Myocyte (in vitro differentiated cells): ENCODE data around the gene TMEM253. TPM values are rescaled to one million over a fixed set of nuclear protein-coding genes. Genes with fewer than 3 reads are reported as not detected.

Source experiments
- DNase-seq: peaks from one replicate; pipeline ENCODE4 v3.0.0-alpha.2; 2012; ENCODE audit warnings: low read depth
- total RNA-seq: library from RNA; depleted of rRNA; stranded (reverse); fragments of >200 nt; gene quantifications from 2 replicates; pipeline ENCODE4 v1.2.3, GENCODE V29; 2014

The TMEM253 gene
- total RNA-seq, 1 donor from 2014 or later: 1.6 TPM

DNA sequence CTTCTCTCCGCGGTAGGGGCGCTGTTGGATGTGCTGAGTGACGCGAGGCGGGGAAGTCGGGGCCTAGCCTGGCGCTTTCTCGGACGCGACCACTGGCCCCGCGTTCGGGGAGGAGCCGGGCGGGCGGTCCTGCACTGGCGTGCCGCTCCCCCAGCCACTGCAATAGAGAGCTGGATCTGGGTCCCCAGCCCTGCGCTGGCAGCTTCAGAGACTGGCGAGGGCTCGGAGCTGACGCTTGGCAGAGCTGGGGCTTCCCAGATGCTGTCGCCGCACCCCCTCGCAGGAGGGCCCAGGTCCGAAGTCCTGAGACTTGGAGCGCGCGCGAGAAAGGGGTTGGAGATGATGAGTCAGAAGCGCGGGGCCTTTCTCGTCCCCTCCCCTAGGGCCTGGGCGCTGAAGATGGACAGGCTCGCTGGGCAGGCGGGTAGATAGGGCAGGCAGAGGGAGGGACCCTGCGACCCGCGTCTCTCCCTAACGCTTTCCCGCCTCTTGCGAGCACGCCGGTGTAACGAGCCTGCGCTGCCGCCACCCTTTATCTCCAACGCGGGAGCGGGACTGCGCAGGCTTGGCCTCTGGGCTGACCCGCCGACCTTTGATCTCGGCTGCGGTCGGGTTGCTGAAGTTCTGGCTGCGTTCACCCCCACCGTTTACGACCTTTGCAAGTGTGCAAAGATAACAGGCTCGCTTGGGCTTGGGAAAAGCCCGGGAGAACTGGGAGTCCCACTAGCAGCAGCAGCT lies 3.0 kb downstream of the TMEM253 start:
- DNase-seq: peak; percentile 98

DNA sequence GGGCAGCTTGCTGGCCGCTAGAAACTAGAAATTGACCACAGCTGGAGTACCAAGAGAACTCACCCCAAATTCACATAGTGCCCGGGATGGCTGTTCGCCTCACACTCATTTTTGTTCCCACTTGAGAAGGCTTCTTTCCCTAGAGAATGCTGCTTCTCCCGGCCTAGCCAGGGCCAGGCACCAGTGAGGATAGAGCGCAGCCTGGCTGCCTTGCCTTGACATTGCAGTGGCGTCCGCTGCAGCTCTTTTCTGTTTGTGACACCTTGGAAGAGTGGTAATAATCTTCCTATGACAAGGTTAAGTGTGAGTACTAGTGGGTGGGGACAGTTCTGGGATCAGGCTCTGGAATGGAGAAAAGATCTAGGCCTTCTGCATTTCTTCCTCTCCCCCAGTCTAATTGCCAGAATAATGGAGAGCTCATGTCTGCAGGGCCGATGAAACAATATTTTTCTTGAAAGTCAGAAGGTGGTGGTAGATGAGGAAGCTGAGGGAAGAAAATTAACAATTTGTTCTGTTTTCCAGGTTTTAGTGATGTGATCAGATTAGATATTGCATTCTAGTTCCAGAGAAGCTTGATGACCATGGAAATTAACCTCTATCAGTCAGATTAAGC lies 3.7 kb downstream of the TMEM253 start:
- peak; percentile 83 for DNase-seq

DNA sequence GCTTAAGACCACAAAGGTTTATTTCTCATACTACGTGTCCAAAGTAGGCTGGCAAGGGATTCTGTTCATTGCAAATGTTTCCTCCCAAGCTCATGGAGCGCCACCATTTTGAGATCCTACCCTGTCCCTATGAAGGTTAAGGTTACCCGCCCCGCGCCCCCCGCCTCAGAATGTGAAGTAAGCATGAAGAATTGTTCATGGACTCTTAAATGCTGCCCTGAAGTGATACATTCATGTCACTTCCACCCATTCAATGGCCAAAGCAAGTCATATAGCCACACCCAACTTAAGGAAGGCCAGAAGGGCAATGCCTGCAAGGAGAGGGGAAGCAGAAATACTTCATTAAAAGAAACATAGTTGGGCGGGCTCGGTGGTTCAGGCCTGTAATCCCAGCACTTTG lies 4.2 kb downstream of the TMEM253 start:
- no peak for DNase-seq

DNA sequence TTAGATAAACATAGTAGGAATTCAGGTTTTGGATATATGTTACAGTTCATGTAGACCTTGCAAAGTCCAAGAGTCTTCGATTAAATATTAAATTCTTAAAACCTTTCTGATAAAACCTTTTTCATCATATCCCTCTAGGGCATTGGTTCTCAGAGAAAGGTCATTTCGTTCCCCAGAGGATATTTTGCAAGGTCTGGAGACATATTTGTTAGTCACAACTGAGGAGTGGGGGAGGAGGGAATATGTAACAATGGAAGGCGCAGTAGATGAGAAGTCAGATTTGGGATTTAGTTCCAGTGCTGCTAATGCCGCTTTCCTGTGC lies 5.3 kb downstream of the TMEM253 start:
- no peak for DNase-seq

DNA sequence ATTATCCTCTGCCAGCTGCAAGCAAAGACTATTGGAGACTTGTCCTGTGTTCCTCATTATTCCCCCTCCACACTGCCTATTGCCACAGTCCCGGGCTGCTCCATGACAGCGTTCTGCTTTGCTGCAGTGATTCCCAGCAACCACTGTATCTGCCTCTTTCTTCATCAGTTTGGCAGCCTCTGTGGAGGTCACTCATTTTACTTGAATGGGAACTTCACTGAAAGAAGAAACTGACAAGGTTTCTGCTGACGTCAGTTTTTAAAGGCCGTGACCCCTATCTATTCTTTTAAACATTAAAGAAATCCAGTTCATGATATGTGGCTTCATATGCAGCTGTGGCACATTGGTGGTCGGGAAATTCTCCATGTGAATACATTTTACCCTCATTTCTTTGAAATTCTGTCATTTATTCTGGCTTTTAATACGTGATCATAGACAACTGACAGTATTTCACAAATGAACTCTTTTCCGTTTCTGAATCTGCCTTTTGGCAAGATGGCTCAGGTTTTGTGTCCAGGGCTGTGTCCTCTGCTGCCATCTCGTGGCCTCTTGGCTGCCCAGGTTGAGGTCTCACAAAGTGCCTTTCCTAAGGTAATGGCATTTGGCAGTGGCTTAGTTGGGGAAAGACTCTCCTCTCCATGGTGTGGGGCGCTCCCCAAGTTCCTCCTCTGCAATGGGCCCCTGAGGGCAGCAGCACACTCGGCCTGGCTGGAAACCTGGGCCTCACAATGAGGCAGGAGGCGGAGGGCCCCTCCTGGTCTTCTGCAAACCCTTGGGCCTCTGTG lies 5.8 kb downstream of the TMEM253 start:
- DNase-seq: peak; percentile 79

DNA sequence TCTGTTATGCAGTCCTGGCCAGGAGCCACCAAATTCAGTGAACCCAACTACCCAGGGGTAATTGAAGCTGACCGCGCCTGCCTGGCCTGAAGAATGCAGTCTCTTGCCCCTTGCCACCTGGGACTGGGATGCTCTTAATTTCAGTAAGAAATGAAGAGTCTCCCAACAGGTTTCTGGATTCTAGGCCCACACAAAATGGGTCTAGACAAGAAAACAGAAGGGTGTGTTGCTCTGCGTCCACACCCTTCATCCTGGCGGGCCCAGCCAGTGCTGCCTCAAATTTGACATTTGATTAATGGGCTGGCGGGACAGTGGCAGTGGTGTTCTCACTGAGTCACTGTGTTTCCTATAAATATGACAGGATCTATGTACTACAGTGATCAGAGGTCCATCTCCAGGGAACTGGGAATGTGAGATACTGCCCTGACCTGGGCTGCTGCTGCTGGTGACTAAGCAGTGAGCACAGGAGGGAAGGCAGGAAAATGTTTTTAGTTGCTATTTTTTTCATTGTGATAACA lies 6.5 kb downstream of the TMEM253 start:
- no peak for DNase-seq

DNA sequence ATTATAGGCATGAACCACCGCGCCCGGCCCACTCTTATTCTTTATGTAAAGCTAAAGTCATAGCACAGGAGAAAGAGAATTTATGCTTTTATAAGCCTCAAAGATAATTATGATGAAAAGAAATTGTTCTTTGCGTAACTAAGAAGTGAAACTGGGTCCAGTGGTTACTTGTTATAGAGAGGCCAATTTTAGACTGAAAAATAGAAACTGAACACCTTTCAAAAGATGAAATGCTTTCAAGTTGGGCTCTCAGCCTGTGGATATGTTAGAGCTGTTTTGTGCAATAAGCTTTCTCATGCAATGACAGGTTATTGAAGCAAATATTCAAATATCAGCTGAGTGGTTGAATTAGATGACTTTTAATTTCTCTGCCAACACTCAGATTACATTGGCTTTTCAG lies 7.9 kb downstream of the TMEM253 start:
- DNase-seq: no peak

DNA sequence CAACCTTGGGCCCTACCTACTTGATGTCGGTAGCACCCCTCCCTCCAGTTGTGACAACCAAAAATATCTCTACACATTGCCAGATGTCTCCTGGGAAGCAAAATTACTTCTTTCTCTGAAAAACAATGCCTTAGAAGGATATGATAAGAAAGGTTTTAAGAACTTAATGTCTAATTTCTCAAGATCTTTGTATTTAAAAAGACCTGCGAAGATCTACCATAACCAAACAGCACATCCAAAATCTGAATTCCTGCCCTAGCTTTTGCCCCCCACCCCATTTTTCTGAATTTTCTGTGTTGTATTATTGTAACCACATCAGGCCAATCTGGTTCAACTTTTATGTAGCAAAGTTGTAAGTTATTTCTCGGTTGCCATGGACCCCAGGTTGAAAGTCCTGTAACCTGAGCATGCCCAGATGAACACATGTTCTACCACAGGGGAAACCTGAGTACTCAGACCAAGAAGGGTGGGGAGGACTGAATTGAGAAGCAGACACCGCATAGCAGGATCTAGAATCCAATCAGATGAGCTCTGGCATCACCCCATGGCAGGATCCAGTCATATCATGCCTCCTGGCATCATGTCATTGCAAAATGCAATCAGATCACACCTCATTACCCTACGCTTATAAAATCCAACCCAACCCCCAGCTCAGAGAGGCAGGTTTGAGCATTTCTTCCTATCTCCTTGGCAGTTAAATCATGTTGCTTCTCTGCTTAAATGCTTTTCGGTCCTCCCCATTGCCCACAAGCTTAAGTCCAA lies 8.7 kb downstream of the TMEM253 start:
- DNase-seq: peak; percentile 56

DNA sequence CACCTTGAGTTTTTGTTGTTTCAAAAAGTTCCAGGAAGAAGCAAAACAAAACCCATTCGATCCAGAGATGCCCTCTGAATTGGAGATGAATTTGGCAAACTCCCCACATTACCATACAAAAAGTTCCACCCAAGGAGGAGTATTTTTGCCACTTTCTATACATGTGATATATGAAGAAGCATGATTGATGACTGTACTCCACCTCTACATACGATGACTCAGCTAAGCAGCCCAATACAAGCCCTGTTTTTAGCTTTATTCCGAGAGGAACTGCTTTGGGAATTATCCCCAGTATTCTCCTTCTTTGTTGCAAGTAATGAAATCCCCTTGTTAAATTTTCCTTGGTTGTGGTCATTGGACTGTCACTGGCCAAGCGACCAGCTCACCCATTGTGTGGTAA lies 11.4 kb downstream of the TMEM253 start:
- DNase-seq: no peak

DNA sequence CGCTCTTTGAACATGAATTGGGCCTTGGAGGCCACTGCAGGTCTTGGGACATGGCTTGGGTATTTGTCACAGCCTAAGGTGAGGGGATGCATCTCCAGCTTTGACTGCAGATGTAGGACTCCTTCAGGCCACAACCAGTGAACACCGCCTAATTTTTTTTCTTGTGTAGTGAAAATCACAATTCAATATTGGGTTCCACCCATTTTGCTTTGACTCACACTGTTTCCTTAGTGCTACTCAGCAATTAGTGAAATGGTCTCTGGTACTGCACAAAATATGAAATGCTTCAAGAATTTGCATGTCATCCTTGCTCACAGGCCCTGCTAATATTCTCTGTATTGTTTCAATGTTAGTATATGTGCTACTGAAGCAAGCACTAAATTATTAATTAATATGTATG lies 12.5 kb downstream of the TMEM253 start:
- no peak for DNase-seq

DNA sequence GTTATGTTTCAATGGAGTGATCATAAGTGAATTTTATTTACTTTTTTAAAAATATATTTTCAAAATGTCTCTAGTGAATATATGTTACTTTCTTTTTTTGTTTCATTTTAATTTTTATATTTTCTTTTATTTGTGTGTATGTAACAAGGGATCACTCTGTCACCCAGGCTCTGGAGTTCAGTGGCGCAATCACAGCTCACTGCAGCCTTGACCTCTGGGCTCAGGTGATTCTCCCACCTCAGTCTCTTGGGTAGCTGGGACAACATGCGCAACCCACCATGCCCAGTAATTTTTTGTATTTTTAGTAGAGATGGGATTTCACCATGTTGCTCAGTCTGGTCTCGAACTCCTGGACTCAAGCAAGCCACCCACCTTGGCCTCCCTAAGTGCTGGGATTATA lies 18.1 kb downstream of the TMEM253 start:
- DNase-seq: no peak

DNA sequence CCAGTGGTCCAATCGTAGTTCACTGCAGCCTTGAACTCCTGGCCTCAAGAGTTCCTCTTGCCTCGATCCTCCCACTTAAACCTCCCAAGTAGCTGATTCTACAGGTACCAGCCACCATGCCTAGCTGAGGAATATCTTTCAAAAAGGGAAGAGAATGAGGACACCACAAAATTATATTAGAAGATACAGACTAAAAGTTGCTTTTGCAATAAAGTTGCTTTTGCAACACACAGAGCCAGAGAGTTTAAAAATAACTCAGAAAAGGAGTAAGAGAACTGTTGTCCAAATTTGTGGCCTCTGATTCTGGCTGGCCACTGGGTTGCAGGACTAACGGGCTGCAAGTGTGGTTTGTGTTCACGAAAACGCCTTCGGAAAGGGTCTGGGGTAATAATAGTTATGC lies 19.8 kb downstream of the TMEM253 start:
- no peak for DNase-seq

DNA sequence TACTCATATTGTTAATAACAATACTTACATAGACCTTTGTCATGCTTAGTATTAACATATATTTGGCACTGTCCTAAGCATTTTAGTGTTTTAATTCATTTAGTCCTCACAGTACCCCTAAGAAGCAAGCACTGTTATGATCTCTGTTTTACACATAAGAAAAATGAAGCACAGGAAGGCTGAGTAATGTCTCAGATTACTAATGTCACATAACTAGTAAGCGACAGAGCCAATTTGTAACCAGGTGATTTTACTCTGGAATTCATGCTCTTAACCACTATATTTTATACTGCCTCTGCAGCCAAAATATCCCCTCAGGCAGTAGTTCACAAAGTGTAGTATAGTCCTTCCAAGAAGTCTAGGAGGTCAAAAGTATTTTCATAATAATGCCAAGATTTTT lies 20.3 kb downstream of the TMEM253 start:
- DNase-seq: no peak

DNA sequence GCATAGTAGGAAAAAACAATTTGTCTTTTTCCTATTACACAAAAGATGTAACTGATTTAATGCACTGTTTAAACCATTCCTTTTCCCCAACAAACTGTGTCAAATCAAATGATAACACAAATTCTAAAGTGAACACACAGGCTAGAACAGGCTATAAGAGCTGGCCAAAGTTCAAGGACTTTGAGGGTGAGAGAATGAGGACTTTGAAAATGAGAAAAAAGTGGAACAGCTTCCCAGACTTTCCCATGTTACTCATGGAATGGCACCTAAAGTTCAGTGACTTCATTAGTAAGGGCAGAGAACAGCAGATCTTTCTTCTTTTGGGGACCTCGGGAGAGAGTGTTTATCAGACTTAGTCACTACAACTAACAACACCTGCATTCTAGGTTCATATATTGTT lies 22.6 kb downstream of the TMEM253 start:
- no peak for DNase-seq

DNA sequence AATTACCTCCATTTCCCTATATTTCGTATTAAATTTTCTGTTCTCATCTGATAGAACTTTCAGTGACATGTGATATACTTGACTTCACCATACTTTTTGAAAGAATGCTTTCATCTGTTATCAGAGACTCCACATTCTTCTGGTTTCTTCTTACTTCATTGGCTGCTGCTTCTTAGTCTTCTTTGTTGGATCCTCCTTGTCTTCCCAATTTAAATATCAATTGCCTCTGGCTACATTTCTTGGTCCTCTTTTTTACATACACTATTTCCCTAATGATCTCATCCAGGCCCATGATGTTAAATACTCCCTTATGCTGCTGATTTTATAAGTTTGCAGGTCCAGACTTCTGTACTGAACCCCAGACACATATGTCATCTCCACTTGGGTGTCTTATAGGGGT lies 33.0 kb downstream of the TMEM253 start:
- no peak for DNase-seq

DNA sequence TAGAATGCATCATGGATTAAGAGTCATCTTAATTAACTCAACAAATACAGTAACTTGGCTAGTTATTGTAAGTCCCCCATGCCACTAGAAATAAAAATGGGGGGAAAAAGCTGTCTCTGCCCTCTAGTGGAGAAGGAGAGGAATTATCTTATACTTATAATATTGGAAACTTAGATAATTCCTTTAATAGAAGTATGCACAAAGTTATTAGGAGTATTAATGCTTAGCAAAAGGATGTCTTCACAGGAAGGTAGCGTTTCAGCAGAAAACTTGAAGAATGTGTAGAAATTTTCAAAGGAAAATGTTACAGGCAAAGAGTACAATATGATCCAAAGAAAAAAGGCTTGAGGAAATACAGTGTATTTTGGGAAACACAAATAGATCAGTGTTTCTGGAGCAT lies 35.2 kb downstream of the TMEM253 start:
- DNase-seq: no peak

DNA sequence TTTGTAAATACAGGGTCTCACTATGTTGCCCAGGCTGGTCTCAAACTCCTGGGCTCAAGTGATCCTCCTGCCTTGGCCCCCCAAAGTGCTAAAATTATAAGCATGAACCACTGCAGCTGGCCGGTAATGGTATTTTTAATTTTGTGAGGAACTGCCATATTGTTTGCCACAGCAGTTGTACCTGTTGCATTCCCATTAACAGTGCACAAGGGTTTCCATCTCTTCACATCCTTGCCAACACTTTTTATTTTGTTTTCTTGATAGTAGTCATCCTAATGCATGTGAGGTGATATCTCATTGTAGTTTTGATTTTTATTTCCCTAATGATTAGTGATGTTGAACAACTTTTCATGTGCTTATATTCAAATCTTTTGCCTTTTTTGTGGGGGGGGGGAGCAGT lies 41.5 kb downstream of the TMEM253 start:
- DNase-seq: no peak

DNA sequence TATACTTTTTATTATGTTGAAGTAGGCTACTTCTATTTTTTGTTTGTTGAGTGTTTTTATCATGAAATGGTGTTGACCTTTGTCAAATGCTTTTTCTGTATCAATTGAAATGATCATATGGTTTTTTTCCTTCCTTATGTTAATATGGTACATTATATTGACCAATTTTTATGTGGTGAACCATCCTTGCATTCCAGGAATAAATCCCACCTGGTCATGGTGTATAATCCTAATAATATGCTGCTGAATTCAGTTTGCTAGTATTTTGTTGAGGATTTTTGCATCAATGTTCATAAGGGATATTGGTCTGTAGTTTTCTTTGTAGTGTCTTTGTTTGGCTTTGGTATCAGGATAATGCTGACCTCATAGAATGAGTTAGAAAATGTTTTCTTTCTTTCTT lies 44.6 kb downstream of the TMEM253 start:
- no peak for DNase-seq

DNA sequence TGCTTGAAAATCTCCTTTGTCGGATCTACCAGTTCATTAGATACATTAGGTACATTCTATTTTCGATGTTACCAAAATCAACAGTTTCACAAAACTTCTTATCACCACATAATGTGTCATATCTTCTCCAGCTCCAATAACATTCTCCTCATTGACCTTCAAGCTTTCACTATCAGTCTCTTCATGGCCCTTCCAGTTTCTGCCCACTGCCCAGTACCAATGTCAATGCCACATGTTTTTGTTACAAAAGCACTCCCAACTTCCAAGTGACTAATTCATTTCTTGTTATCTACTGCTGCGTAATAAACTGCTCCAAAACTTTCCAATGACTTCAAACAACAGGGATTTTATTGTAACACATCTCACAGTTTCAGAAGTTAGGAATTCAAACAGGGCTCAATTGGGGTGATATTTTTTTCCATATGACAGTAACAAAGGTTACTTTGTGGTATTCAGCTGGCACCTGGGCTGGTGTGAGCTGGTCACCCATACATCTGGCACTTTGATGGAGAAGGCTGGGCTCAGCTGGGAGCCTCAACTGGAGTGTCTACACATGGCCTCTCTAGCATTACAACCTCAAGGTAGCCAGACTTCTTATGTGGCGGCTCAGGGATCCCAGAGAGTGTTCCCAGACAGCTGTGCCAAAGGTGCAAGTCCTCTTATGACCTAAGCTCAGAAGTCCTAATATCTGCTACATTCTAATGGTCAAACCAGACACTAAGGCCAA lies 48.9 kb downstream of the TMEM253 start:
- no peak for DNase-seq
